ENCODE results near the gene RAB36. TPM values are rescaled to one million over a fixed set of nuclear protein-coding genes. Genes with fewer than 3 reads are reported as not detected.

The RAB36 gene
- total and polyA plus RNA-seq, 4 donors, result 4.4 to 27.5 (median 9.6) TPM

- 53 to 81% methylated on average over 5 to 6 of the region's 6 CpGs for WGBS, 2 donors
- Histone ChIP-seq H3K27ac (ENCODE audit: low read depth in 1 of 2, low read length in 1 of 2) (no peak overlapping the region), H3K27me3 (ENCODE audit: control insufficient read depth in 3 of 3, insufficient read depth in 3 of 3, low read length in 2 of 3) (no peaks in the 10 kb centered on the region), H3K4me3 (no peak overlapping the region), H3K9ac (ENCODE audit: insufficient read depth in 1 of 2, low read length in 2 of 2) (no peak overlapping the region), H3K4me1 (ENCODE audit: control insufficient read depth in 5 of 5, insufficient read depth in 5 of 5, low read length in 5 of 5) (peaks cover 0 to 11% (median 4%) of the 10 kb centered on the region in 5 donors), H3K9me3 (ENCODE audit: control insufficient read depth in 4 of 4, insufficient read depth in 3 of 4, low read length in 3 of 4) (no peaks in the 10 kb centered on the region), H3K36me3 (ENCODE audit: control insufficient read depth in 4 of 4, insufficient read depth in 4 of 4, low read length in 4 of 4) (no peaks in the 10 kb centered on the region)
- ATAC-seq (ENCODE audit: insufficient read depth, low FRiP score), result no peak
- no peak for TF ChIP-seq CTCF (IDR thresholded peaks at IDR 0.05; ENCODE audit: control extremely low read depth, extremely low read depth)
- no peak for DNase-seq
Measured at GRCh38 chr22:23159291-23159630, 14.0 kb downstream of the RAB36 start.

GRCh38 chr22:23161029-23161428, 15.8 kb downstream of the RAB36 start:
- Histone ChIP-seq H3K9me3 (ENCODE audit: control insufficient read depth in 4 of 4, insufficient read depth in 3 of 4, low read length in 3 of 4) (no peaks in the 10 kb centered on the region), H3K4me3 (no peak overlapping the region), H3K9ac (ENCODE audit: insufficient read depth in 1 of 2, low read length in 2 of 2) (no peak overlapping the region), H3K27ac (ENCODE audit: low read depth in 1 of 2, low read length in 1 of 2) (no peak overlapping the region), H3K27me3 (ENCODE audit: control insufficient read depth in 3 of 3, insufficient read depth in 3 of 3, low read length in 2 of 3) (no peaks in the 10 kb centered on the region), H3K4me1 (ENCODE audit: control insufficient read depth in 5 of 5, insufficient read depth in 5 of 5, low read length in 5 of 5) (peaks cover 0 to 12% (median 4%) of the 10 kb centered on the region in 5 donors), H3K36me3 (ENCODE audit: control insufficient read depth in 4 of 4, insufficient read depth in 4 of 4, low read length in 4 of 4) (no peaks in the 10 kb centered on the region)
- DNase-seq, result no peak
- no peak for ATAC-seq (ENCODE audit: insufficient read depth, low FRiP score)
- no peak for TF ChIP-seq CTCF (IDR thresholded peaks at IDR 0.05; ENCODE audit: control extremely low read depth, extremely low read depth)
- WGBS, 2 donors, result 91 to 92% methylated on average over 4 of the region's 4 CpGs

GRCh38 chr22:23161574-23161973, 16.3 kb downstream of the RAB36 start:
- Histone ChIP-seq H3K9ac (ENCODE audit: insufficient read depth in 1 of 2, low read length in 2 of 2) (no peak overlapping the region), H3K27me3 (ENCODE audit: control insufficient read depth in 3 of 3, insufficient read depth in 3 of 3, low read length in 2 of 3) (no peaks in the 10 kb centered on the region), H3K4me3 (no peak overlapping the region), H3K27ac (ENCODE audit: low read depth in 1 of 2, low read length in 1 of 2) (no peak overlapping the region), H3K4me1 (ENCODE audit: control insufficient read depth in 5 of 5, insufficient read depth in 5 of 5, low read length in 5 of 5) (peaks cover 0 to 16% (median 4%) of the 10 kb centered on the region in 5 donors), H3K36me3 (ENCODE audit: control insufficient read depth in 4 of 4, insufficient read depth in 4 of 4, low read length in 4 of 4) (no peaks in the 10 kb centered on the region), H3K9me3 (ENCODE audit: control insufficient read depth in 4 of 4, insufficient read depth in 3 of 4, low read length in 3 of 4) (no peaks in the 10 kb centered on the region)
- WGBS, 2 donors, result 92 to 93% methylated on average over 13 of the region's 13 CpGs
- no peak for DNase-seq
- no peak for ATAC-seq (ENCODE audit: insufficient read depth, low FRiP score)
- TF ChIP-seq CTCF (IDR thresholded peaks at IDR 0.05; ENCODE audit: control extremely low read depth, extremely low read depth), result no peak

- TF ChIP-seq CTCF (IDR thresholded peaks at IDR 0.05; ENCODE audit: control extremely low read depth, extremely low read depth), result no peak
- peak; percentile 57 to 78 (median 74) for DNase-seq
- H3K9ac ChIP-seq (ENCODE audit: insufficient read depth in 1 of 2, low read length in 2 of 2), result peak overlapping the region in 1 of 2 donors; percentile 16
- peaks cover 0 to 20% (median 3%) of the 10 kb centered on the region in 5 donors for H3K4me1 ChIP-seq (ENCODE audit: control insufficient read depth in 5 of 5, insufficient read depth in 5 of 5, low read length in 5 of 5)
- WGBS, 2 donors, result 67 to 78% methylated on average over 8 of the region's 8 CpGs
- no peaks in the 10 kb centered on the region for H3K36me3 ChIP-seq (ENCODE audit: control insufficient read depth in 4 of 4, insufficient read depth in 4 of 4, low read length in 4 of 4)
- ATAC-seq (ENCODE audit: insufficient read depth, low FRiP score), result no peak
- no peak overlapping the region for H3K27ac ChIP-seq (ENCODE audit: low read depth in 1 of 2, low read length in 1 of 2)
- H3K27me3 ChIP-seq (ENCODE audit: control insufficient read depth in 3 of 3, insufficient read depth in 3 of 3, low read length in 2 of 3), result no peaks in the 10 kb centered on the region
- H3K9me3 ChIP-seq (ENCODE audit: control insufficient read depth in 4 of 4, insufficient read depth in 3 of 4, low read length in 3 of 4), result no peaks in the 10 kb centered on the region
- no peak overlapping the region for H3K4me3 ChIP-seq
Measured at GRCh38 chr22:23163665-23164064, 18.4 kb downstream of the RAB36 start.

Data from lung (tissue), 12 donors.